NOMO-1 (cell line): ENCODE results near the gene ANXA6.
A peak's percentile ranks its signal among the peaks of the same experiment; 100 is the strongest.

ENCODE experiments used
- DNase-seq, 2 experiments: peaks; one replicate each; lab custom pipeline; 2025; ENCODE audit not compliant: unreplicated experiment in 2 of 2; lab: John Stamatoyannopoulos, UW

ANXA6 gene

DNA sequence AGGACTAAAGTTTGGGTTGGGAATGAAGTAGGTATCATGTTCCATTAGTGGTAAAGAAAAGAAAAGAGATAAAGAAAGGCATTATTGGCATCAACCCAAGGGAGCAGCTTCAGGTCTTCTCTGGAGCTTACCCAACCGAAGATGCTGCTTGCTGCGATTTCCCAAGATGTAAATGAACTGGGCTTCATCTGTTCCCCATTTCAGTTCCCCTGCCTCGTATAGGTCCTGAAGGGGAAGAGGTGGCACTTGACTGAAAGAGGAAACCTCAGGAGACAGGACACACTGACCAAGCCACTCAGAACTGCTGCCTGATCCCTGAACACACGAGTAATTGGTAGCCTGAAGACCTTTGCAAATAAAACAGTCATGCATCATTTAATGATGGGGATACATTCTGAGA lies 24.6 kb downstream of the ANXA6 start:
- peak; percentile 90 to 94 for DNase-seq

DNA sequence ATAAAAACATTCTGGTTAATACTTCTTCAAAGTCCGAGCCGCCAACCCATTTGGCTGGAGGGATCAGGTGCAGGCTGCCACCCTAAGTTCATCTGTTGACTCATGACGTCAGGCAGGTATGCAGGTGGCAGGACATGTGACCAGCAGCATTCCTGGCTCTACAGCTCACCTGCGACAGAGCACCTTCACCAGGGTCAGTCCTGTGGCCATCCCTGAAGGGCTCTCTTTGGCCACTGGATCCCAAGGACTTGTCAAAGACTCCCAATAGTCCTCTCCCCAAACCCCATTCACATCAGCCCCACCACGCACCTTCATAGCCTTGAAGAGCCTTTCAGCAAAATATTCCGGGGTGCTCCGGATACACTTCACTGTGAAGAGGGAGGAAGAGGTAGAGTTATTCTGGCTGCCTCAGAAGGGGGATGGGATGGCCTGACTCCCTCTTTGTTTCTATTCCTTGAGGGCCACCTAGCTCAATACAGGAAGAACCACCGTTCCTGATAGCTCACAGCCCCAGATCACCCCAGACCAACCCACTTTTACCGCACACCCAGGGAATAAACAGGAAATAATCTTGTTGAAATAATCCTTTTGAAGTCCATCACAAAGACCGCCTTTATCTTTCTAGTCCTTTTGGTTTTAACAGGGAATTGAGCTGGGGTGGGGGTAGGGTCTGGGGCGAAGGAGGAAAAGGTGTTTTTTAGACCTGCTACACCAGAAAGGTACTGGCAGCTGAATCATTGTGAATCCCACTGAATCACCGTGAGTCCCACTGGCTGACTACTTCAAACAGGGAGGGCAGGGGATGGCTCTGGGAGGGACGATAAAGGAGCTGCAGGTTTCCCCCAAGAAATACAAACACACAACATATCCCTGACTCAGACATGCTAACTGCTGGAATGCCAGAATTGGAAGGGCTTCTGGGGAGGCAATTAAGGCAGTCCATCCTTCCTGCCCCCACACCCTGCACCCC lies 26.4 kb downstream of the ANXA6 start:
- DNase-seq = no peak

DNA sequence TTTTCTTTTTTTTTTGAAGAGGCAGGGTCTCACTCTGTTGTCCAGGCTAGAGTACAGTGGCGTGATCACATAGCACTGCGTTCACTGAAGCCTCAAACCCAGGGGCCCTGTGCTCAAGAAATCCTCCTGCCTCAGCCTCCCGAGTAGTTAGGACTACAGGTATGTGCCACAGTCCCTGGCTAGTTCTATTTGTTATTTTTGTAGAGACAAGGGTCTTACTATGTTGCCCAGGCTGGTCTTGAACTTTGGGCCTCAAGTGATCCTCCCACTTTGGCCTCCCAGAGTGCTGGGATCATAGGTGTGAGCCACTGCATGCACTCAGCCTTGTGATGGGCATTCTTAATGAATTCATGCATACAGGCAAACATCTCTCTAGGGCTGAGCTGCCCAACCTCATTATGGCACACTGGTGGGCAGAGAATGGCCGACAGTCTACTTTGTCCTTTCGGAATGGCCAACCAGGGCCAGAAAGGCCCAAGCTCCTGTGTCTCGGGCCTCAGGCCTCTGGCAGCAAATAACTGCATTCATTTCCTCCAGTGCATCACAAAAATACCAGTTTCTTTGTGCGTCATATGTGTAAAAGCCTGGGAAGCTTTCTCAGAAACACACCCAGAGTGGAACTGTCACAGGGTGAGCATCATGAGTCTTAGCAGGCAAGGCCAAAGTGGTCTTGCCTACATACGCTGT lies 27.2 kb downstream of the ANXA6 start:
- DNase-seq = no peak

DNA sequence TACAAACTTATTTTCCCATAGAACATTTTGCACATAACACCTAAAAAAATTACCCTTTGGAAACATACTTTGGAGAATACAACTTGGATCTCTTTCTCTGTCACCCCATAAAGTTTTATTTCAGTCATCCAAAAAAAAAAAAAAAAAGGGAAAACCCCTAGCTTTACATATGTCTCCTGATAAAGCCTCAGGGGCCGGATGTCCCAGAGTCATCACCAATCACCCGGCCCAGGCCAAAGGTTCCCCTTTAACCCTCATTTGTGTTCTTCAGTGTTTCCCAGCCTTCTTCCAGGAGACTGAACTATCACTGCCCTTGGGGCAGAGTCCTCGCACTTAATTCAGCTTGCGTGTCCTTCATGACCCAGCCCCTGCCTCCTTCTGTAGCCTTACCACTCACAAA lies 28.8 kb downstream of the ANXA6 start:
- DNase-seq = no peak

DNA sequence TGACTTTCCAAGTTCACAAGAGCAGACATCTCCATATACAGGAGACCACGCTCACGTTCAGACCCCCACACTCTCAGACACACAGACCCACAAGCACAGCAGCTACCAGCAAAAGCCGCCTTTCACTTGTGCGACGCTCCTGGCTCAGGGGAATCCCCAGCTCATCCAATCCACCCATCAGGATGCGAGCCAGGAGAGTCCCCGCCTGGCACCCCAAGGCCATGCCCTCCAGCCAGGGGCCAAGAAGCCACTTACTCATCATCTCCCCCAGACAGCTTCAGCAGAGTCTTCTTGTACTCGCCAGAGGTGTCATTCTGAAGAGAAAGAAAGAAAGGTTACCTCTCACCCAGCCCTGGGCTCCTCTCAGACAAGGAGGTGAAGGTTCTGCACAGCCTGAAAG lies 29.7 kb downstream of the ANXA6 start:
- no peak for DNase-seq

DNA sequence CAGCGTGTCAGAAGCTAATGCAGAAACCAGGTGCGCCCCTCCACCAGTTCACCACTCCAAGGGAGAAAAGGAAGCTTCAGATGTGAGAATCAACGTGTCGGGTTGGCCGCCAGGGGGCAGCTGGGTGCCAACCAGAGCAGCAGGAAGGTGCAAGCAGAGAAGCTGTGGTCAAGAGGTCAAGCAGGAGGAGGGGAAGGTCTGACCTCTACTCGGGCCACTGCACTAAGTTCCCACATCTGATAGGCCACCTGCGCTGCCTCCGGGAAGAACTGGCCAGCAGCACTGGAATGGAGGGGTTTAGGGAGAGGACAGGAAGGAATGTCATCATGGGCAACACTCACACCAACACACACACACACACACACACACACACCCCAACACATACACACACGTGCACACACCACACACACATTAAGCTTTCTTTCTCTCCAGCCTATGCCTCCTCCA lies 31.4 kb downstream of the ANXA6 start:
- peak; percentile 13 to 68 for DNase-seq

DNA sequence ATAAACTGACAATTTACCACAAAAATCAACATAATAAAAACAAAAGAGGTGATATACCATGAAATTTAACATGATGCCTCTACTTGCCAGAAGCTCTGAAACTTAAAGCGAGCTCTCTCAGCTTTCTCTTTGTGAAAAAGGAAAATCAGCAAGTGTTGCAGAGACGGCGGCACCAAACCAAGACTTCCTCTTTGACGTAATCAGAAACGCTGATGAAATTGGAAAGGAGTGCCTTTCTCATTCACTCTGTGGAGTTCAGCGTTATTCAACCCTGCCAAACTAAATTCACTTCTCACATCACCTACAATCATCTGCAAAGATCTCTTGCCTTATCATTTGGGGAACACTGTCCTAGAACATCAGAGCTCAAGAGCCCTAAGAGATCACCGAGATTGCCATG lies 32.2 kb downstream of the ANXA6 start:
- peak; percentile 50 to 67 for DNase-seq

DNA sequence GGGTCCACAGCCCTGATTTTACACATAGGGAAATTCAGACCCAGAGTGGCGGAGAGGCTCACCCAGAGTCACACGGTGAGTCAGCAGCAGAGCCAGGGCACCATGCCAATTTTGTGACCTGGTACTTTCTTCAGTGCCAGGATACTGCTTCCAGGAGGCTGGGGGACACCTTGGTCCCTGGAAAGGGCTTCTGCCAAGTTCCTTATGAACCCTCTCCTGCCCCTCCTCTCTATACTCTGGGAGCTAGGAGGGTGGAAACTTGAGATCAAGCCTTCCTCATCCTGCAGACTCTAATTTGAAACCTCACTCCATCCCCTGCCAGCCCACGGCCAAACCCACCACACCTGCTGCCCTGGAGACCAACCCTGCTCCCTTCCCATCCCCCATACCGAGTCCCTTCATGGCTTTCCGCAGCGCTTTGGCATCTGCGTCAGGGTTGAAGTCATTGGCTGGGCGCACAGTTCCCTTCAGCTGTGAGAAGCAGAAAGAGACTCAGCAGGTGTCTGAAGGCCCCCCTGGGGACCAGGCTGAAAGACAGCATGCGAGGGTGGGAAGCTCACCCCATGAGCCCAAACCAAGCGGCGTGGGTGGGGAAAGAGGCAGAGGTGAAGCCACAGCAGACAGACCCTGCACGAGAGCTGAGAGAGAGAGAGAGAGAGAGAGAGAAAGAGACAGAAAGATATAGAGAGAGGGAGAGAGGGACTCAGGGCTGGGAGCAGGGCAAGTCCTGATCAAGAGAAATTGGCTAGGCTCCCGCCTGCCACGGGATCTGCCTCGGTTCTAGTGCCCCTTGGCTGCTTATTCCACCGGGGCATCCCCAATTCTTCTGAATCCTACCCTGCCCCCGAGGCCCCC lies 33.5 kb downstream of the ANXA6 start:
- DNase-seq = no peak

DNA sequence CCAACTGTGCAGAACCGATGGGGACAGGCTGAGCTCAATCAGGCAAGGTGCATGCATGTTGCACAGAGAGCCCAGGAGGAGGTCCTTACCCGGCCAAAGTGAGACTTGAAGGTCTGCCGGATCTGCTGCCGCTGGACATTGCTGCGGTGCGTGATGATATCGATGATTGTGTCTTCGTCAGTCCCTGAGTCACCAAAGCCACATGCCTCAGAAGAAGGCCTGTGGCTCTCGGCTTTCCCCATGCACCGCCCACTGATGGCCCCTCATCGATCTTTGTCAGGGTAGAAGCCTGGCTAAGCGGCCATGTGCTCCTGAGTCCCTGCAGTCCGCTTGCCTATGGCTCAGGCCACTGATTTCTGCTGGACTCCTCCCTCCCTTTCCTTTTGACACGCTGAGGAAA lies 34.8 kb downstream of the ANXA6 start:
- no peak for DNase-seq

DNA sequence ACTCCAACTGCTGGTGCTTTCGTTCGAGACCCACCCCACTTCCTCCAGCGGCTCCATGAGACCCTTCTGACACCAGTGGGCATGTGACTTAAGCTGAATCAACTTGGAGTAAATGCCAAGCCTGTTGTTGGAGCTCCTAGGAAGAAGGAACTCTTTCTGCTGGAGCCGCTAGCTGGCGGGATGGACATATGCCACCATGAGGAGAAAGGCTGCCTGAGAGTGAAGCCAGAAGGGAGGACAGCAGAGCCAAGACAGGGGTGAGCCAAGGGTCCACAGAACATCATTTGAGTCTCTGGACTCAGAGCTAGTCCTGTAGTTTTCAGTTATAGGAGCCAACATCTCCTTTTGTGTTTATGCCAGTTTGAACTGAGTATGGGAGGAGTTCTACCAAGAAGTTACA lies 35.9 kb downstream of the ANXA6 start:
- no peak for DNase-seq

DNA sequence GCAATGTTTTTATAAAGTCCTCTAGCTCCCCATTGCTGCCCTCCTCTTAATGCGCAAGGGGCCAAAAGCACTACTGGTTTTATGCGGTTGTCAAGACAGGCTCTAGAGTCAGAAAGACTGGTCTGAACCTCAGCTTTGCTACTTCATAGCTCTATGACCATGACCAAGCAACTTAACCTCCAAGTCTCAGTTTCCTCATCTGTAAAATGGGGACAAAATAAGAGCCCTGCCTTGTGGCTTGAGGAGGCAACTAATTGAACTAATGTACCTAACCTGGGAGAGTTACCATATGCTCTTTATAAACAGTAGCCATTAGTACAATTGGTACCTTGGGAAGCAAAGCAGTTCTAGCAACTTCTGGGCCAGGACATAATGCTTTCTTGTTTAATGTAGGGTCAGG lies 36.5 kb downstream of the ANXA6 start:
- DNase-seq = no peak

DNA sequence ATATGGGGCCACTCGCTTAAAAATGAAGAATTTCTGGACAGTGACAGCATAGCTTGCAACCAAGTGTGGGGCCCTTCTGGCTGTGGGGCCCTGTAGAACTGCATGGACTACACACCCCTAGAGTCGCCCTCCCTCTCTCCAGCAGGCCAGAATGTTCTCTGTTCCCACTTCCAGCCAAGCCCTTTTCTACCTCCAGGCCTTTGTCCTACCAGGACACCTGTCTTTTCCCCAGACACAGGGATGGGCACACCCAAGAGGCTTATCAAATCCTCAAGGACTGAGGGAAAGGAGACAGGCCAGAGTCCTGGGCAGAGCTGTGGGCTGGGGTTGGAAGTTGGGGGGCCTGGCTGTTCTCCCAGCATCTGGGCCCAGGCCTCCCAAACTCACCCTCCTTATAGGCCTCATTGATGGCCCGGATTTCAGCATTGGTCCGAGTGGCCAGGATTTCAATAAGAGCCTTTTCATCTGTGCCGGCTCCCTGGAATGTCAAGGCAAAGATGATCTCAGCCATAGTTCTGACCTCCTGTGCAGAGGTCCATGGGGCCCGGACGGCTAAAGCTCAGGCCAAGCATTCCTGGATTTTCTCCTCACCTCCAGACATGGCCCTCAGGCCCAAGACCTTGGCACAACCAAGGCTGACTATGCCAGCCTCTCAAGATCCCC lies 38.5 kb downstream of the ANXA6 start:
- DNase-seq = no peak

DNA sequence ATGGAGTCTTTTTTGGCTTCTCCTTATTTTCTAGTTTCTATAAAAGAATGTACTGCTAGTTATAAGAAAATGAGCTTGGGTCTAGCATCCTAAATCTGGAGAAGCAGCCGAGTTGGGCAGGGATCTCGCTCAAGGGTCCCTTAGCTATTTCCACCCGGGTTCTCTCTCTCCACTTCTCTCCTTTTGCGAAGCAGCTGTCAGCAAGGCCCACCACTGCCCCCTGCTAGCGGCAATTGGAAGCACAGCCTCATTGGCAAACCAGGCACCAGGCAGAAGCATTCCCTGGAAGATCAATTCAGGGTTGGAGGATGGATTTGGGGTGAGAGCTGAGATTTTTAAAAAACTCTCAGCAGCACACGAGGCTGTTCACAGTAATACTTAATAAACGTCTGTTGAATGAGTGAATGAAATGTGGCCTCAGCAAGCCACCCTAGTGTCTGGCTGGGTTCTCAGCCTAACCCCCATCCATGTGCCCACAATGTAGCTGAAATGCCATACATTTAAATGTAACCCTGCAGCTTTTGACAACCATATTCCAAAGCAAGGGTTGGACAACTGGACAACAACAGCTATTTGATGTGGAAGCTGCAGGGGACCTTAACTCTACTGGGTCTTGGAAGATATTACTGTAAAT lies 42.2 kb downstream of the ANXA6 start:
- DNase-seq = peak; percentile 56 to 58

DNA sequence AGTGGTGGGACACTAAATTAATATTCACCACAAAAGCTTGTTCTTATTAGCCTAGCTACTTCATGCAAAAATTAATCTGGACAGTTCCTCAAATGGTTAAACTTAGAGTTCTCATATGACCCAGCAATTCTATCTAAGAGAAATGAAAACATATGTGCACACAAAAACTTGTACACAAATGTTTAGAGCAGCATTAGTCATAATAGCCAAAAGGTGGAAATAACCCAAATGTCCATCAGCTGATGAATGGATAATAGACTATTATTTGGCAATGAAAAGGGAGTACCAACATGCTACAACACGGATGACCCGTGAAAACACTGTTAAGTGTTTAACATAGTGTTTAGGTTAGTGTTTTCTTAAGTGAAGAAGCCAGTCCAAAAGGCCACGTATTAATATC lies 43.9 kb downstream of the ANXA6 start:
- no peak for DNase-seq

DNA sequence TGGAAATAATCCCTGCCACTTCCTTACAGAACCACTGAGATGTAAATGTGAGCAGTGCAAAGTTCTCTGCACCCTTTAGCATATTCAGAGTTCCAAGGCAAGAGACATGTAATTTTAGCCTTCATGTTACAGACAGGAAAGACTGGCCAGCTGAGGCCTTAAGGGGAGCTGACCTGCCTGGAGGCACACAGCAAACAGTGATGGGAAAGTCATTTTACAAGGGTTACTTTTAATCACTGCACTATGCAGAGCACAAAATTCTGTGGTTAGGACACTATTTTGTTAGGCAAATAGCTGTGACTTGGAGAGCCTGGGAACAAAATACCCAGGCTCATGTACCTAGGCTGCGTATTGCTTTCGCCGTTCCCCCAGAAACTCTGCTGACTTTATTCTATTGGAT lies 46.6 kb downstream of the ANXA6 start:
- no peak for DNase-seq

DNA sequence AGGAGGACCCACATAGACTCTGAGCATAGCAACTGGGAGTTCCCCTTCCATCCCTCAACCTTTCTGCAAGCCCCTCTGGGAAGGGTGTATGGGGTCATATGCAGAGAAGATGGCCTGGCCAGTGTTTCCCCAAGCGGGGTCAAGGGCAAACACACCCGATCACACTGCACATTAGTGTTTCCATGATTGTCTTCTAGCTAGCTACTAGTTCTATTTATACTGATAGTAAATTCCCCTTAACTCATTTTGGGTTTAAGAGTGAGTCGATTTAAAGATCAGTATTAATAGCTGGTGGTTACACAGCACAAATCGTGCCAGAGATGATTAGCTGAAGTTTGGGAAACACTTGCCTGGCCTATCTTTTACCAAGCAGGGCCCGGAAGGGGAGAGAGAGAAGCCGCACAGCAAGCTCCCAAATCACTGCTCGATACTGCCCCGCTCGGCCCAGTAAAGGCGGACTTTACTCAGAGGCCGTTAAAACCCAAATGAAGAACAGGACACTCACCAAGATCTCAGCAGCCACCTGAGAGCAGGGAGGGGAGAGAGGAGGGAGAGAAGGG lies 47.4 kb downstream of the ANXA6 start:
- no peak for DNase-seq

DNA sequence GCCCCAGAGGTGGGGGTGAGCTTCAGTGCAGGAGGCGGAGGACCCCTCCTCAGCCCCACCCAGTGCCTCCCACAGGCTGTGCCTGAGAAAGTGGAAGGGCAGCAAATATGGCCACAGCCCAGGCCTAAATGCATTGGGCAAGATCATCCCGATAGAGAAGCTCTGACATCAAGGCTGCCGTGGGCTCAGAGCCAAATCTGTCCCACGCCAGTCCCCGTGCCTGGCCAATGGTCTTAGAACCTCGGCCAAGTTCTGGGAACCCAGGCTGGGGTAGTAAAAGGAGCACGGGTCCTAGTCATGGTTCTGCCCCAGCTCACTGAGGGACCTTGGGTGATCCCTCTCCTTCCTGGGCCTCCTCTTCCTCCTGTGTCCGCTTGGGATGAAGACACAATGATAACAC lies 49.0 kb downstream of the ANXA6 start:
- DNase-seq = no peak

DNA sequence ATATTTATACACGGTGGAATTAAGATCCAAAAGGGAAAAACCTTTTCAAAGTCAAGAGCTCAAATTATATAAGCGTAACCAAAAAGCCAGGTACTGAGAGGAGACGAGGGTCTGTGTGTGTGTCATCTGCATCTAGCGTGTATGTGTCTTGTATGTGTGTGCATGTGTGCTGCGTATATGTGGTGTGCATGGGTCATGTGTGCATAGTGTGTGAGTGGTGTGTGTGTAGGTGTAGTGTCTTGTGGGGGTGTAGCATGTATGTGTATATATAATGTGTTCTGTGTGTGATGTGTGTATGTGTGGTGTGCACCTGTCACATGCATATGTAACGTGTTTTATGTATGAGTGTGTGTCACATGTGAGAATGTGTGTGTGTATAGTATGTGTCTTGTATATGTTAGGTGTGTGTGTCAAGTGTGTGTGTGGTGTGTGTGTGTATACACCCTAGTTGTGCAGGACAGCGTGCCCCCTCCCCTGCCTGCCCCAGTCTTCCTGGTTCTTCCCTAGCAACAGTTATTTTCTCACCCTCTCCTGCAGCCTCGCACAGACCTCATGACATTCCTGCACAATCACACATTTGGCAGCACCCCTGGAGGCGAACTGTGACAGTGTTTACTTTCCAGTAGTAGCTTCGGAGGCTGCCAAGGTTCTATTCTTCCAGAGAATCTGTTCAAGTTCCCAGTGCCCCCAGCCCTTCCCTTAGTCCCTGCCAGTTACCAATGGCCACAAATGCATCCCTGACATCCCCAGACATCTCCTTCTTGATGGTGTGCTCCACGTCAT lies 49.6 kb downstream of the ANXA6 start:
- DNase-seq = no peak

DNA sequence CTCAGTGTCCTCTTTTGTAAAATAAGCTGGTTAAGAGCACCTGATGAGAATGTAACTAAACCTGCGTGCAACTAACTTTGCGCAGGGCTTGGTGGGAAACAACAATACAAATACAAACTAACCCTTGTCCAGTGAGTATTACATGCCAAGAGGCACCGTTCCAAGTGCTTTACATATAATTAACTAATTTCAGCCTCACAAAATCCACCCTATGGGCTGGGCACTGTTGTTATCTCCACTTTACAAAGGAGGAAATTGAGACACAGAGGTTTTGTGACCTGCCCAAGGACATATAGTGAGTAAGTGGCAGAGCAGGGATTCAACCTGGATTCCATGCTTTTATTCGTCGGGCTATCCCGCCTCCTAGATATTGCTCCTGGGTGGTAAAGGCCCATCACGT lies 50.5 kb downstream of the ANXA6 start:
- no peak for DNase-seq
